A375 (cell line): ENCODE measurements around the gene ZNF556. TPM values are rescaled to one million over a fixed set of nuclear protein-coding genes. Genes with fewer than 3 reads are reported as not detected.

Source experiments
- total RNA-seq: library from RNA; depleted of rRNA; stranded (reverse); fragments of >200 nt; shearing (Covaris generic); gene quantifications from 2 replicates; pipeline ENCODE4 v1.2.3, GENCODE V29; 2014; rRNA removed

ZNF556 gene
- total RNA-seq: 0.83 and 1.3 TPM in 2 replicates

DNA sequence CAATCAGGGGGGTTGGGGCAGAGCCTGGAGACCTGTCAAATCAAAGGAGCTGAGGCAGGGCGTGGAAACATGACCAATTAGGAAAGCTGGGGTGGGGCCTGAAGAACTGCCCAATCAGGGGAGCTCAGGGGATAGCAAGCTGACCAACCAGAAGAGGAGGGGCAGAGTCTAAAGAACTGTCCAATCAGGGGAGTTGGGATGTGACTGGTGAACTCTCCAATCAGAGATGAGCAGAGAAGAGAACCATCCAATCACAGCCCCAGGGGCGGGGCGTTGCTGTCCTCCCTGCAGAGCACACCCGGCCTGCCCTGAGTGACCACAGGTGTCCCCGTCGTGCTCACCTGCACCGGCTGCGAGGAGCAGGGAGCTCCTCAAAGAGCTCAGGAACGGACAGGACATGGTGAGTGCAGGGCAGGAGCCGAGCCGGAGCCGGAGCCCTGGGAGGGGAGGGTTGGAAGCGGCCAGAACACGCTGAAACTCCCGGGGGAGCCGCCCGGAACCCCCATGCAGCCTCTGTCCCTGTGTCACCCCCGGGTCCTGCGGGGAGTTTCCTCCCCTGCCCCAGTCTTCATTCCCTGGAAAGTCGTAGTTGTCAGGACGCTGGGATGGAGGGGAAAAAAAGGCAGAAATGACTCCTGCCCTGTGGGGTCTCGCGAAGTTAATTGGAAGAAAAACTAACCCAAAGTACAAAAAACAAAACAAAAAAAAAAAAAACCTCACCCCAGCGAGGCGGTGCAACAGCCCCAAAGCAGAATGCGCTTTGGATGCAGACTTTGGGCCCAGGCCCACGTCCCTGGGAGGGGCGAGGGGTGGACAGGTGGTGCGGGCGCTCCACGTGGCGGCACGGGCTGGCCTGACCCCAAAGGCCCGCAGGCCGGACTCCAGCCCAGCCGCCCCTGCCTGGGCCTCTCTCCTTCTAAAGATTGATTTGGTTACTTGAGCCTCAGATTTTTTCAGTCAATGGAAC is at the start of gene ZNF556:
ZNF556 (plus strand) TSS at position 311 of the 967 bp plus-strand sequence; CDS start at position 398, 87 bp downstream.

DNA sequence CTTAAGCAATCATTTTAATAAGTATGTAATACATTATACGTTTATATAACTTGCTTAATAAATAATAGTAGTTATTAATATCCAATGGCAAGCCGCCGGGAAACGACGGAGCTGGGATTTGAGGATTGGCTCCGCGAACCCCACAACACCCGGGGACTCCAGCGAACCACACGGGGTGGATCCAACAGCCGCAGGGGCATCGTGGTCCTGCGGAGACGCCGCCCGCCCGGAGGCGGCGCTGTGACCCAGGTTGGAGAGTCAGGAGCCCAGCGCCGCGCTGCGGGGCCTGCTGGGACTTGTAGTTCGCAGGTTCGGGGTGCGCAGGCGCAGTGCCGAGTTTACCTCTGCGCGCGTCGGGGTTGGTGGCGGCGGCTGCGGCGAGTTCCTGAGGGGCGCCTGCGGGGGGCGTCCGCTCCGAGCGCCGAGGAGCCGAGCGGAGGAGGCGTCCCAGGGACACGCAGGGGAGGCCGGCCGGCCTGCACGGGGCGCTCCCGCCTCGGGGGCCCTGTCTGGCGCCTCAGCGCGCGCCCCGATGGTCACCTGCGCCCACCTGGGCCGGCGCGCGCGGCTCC is 47.5 kb upstream of the ZNF556 start, which contains the start of gene ZNF554:
ZNF554 (plus strand) TSS at position 329 of the 572 bp plus-strand sequence; CDS start at position 533, 204 bp downstream.

DNA sequence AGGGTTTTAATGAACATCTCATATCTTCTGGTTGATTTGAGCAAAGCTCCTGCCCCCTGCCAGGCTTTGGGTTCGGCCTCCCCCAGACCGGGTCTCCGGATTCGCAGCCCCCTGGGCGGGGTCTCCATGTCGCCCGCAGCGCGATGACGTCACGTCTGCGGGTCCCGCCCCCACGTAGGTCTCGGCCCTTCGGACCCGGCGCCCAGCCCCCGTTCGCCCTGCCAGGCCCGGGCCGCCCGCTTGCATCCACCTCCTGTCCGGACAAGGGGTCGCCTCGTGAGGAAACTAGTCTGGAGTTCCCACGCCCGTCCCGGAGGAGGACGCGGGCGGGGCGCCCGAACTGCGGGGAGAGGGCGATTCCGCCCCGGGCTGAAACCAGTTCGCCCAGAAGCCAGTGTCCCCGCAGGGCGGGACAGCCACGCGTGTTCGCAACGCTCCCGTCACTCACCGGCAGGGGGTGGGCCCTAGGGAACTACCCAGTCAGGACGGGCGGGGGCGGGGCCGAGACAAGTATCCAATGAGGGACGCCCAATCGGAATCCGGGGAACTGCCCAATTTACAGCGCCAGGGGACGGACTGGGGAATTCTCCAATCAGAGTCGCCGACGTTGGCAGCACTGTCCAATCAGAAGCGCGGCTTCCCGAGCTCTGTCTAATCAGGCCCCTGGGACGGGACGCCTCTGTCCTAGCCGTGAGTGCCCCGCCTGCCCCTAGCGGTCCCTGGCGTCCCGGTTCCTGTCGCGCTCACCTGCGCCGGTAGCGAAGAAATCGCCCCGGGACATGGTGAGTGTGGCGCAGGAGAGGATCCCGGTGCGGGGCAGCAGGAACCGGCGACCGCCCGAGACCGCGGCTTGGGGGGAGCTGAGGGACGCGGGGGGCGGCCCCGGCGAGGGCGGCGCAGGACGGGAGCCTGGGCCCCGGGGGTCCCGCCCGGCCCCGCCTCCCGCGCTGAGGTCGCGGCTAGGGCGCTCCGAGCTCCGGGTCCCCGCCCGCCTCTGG is 26.0 kb upstream of the ZNF556 start, which contains the start of gene ZNF555:
ZNF555 (plus strand) TSS at position 682 of the 998 bp plus-strand sequence; CDS start at position 780, 98 bp downstream.

DNA sequence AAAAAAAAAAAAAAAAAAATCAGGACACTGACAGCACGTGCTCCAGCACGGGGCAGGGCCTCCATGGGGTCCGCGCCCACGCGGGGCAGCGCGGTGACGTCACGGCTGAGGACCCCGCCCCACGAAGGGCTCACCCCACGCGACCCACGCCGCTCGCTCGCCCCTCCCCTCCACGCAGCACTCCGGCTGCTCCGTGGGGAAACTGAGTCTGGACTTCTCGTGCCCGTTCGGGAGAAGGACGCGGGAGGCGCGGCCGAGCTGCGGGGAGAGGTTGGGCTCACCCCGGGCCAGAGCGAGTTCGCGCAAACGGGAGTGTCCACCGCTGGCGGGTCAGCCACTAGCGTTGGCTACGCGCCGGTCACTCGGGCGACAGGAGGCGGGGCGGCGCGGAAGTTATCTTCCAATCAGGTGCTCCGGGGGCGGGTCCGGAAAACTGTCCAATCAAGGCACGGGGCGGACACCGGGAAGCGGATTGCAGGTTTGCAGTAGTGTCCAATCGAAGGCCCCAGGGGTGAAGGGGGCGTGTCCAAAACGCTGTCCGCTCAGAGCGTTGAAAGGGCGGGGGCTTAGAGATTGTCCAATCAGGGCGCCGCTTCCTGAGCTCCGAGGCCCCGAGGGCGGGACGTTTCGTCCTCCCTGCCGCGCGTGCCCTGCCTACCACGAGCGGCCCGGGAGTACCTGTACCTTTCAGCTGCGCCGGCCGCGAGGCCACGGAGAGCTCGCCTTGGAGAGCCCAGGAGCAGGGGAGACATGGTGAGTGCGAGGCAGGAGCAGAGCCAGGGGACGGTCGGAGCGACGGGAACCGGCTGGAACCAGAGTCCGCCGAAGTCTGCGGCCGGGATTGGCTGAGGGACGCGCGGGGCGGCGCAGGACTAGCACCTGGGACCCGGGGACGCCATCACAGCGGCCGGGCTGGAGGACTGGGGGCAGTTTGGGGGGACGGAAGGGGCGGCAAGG is 33.4 kb downstream of the ZNF556 start, which contains the start of gene ZNF57:
ZNF57 (plus strand) TSS at position 633 of the 957 bp plus-strand sequence; CDS start at position 751, 118 bp downstream.

Other genes starting within 250 kb of the ZNF556 start
- 1.7 and 1.8 TPM in 2 replicates for gene GNG7, start 164.6 kb upstream of the ZNF556 start, total RNA-seq
- gene DIRAS1, start 146.0 kb upstream of the ZNF556 start, total RNA-seq: 0.72 and 1.0 TPM in 2 replicates
- 26.3 and 32.6 TPM in 2 replicates for gene SLC39A3, start 127.3 kb upstream of the ZNF556 start, total RNA-seq
- gene SGTA, start 84.1 kb upstream of the ZNF556 start, total RNA-seq: 57.8 and 63.6 TPM in 2 replicates
- gene THOP1, start 81.8 kb upstream of the ZNF556 start, total RNA-seq: 138 and 190 TPM in 2 replicates
- 2.1 and 2.3 TPM in 2 replicates for gene ZNF554, start 47.5 kb upstream of the ZNF556 start, total RNA-seq
- gene ZNF555, start 25.9 kb upstream of the ZNF556 start, total RNA-seq: 0.13 and 0.30 TPM in 2 replicates
- gene ZNF57, start 33.6 kb downstream of the ZNF556 start, total RNA-seq: 2.5 and 3.7 TPM in 2 replicates
- 0.53 and 2.5 TPM in 2 replicates for gene ZNF77, start 77.6 kb downstream of the ZNF556 start, total RNA-seq
- gene TLE6, start 110.2 kb downstream of the ZNF556 start, total RNA-seq: 1.4 and 1.5 TPM in 2 replicates
- gene TLE2, start 161.9 kb downstream of the ZNF556 start, total RNA-seq: 1.0 and 6.4 TPM in 2 replicates
- 311 and 354 TPM in 2 replicates for gene TLE5, start 195.2 kb downstream of the ZNF556 start, total RNA-seq
- 36.3 and 36.4 TPM in 2 replicates for gene GNA11, start 227.0 kb downstream of the ZNF556 start, total RNA-seq